Stimulated activated memory B cell treated with anti-CD40 and anti-IgM and Interleukin-4, amounts not matched to agents 10 μg/mL and 1 μg/mL and 100 μg/mL, for 72 hours (primary cell): ENCODE data around the gene BRD4.

Source experiments
- ATAC-seq: fragments of 150-1000 bp; cut with Tn5 transposase; 2 replicates; pipeline ENCODE4 v1.10.0; 2021
- H3K27ac Mint-ChIP-seq: one replicate; pipeline ENCODE4 v1.8.0; 2022; ENCODE audit warnings: mild to moderate bottlenecking, mixed read lengths
- H3K27me3 Mint-ChIP-seq: one replicate; pipeline ENCODE4 v1.8.0; 2022; ENCODE audit warnings: mixed read lengths
- H3K36me3 Mint-ChIP-seq: one replicate; pipeline ENCODE4 v1.8.0; 2022; ENCODE audit warnings: mixed read lengths
- H3K4me1 Mint-ChIP-seq: one replicate; pipeline ENCODE4 v1.8.0; 2022; ENCODE audit warnings: mixed read lengths
- H3K4me3 Mint-ChIP-seq: one replicate; pipeline ENCODE4 v1.8.0; 2022; ENCODE audit warnings: mild to moderate bottlenecking, moderate library complexity, mixed read lengths
- H3K9me3 Mint-ChIP-seq: one replicate; pipeline ENCODE4 v1.8.0; 2022; ENCODE audit warnings: mixed read lengths

The BRD4 gene

DNA sequence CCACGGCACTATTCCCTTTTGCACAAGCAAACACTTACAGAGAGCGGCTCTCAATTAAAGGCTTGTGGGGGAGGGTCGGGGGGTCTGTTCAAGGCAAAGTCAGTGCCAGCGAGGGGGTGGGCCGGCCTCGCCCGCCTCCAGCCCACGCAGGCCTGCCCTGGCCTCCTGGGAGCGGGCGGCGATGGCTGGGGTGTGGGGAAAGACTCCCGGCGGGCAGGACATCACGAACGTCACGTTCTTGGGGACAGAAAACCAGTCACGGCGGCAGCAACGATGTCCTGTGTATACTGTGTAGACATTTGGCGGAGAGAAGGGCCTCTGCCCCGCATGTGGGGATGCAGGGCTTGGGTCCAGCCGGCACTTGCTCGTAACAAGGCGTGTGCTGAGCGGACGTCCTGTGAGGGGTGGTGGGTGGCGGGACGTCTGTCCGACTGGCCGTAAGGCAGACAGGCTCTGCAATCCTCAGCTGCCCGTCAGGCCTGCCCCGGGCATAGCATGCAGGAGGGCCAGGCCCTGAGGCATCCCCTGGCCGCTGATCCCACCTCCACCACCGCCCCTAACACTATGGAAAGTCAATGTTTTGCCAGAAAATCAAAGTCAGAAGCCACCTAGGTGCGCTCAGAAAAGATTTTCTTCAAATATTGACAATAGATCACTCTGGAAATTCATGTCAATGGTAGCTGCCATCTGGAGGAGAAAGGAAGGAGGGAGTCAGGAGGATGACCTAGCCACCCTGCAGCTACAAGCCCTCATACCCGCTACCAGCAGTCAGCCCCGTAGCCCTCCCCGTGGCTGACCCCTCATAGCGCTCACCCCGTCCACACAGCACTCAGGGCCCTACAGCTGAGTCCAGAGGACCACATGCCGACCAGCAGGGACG lies 94.3 kb downstream of the BRD4 start:
- Mint-ChIP-seq H3K4me3 (no peak overlapping the region), H3K4me1 (peaks cover 18% of the 10 kb centered on the region), H3K27me3 (peaks cover 8% of the 10 kb centered on the region), H3K9me3 (no peaks in the 10 kb centered on the region), H3K36me3 (peaks cover 74% of the 10 kb centered on the region), H3K27ac (no peak overlapping the region)
- ATAC-seq = no peak

DNA sequence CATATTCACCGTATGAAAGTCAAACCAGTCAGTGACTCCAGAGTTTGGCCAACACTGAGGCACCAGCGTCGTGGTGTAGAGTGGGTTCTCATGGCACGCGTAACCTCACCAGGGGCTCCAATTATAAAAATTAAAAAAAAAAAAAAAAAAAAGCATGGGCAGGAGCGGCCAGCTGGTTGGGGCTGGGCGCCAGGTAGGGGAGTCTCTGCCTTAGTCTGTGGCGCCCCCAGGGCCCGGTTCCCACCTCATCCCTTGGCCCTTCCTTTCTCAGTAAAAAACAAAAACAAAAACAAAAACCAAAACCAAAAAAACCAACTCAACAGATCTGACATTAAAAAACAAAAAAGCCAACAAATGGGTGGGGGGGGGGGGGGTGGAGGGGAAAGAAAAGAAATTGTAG lies 95.5 kb downstream of the BRD4 start:
- Mint-ChIP-seq H3K4me1 (peaks cover 29% of the 10 kb centered on the region), H3K9me3 (no peaks in the 10 kb centered on the region), H3K36me3 (peaks cover 69% of the 10 kb centered on the region), H3K27ac (no peak overlapping the region), H3K27me3 (peaks cover 19% of the 10 kb centered on the region), H3K4me3 (no peak overlapping the region)
- no peak for ATAC-seq

DNA sequence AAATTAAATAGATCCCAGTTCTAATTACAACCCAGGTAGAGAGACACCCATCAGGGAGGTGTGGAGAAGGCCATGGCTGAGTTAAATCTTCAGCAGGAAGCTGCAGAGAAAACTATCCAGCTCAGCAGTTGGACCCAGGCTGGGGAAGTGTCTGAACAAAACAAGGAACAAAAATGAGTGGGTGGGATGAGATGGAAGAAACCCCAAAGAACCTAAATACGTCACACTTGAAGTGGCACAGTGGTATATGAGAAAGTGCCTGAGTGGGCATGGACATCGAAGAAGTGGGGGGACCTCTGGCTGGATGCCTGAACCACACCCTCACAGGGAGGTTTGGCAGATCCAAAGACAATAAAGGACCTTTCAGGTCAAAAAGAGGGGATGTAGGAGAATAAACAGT lies 96.6 kb downstream of the BRD4 start:
- Mint-ChIP-seq H3K27ac (no peak overlapping the region), H3K4me1 (peaks cover 29% of the 10 kb centered on the region), H3K4me3 (no peak overlapping the region), H3K27me3 (peaks cover 25% of the 10 kb centered on the region), H3K9me3 (no peaks in the 10 kb centered on the region), H3K36me3 (peaks cover 60% of the 10 kb centered on the region)
- ATAC-seq = no peak

DNA sequence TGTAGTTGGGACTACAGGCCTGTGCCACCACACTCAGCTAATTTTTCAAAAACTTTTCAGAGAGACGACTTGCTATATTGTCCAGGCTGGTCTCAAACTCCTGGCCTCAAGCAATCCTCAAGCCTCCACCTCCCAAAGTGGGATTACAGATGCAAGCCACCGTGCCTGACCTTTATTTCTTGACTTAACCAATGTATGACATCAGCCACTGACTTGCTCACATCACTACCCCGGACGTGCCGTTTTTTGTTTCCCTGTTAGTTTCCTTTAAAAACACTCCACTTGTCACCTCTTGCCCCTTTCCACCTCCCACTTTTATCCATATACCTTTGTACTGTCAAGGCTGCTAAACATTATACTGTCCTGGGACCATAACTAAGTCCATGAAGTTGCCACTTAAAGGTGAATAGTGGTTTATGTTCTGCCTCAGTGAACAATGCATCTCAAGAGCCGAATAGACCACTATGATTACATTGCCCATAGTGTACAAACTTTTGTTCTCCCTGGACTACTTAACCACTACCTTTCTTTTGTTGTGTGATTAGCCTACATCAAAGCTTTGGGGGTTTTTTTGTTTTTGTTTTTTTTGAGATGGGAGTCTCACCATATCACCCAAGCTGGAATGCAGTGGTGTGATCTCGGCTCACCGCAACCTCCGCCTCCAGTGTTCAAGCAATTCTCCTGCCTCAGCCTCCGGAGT lies 97.8 kb downstream of the BRD4 start:
- Mint-ChIP-seq H3K9me3 (no peaks in the 10 kb centered on the region), H3K27me3 (peaks cover 29% of the 10 kb centered on the region), H3K36me3 (peaks cover 53% of the 10 kb centered on the region), H3K27ac (no peak overlapping the region), H3K4me3 (no peak overlapping the region), H3K4me1 (peaks cover 29% of the 10 kb centered on the region)
- ATAC-seq = no peak

DNA sequence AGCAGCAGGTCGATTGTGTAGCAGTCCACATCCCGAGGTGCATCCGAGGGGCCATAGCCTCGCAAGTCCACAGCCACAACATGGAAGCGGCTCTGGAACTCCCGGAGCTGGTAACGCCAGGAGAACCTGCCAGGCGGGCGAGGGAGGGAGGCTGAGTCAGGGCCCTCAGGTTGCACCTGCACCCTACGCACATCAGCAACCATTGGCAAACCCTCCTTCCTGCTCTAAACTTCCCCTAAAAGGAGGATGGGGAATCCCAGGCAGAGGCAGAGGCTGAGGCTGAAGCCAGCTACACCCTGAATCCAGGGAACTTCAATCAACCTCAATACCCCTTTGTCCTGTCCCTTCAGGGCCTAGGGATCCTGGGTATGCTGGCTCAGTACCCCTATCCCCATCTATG lies 101.1 kb downstream of the BRD4 start:
- H3K4me3 Mint-ChIP-seq = no peak overlapping the region
- ATAC-seq = no peak
- H3K9me3 Mint-ChIP-seq = no peaks in the 10 kb centered on the region
- peaks cover 29% of the 10 kb centered on the region for H3K27me3 Mint-ChIP-seq
- H3K4me1 Mint-ChIP-seq = peaks cover 29% of the 10 kb centered on the region
- H3K27ac Mint-ChIP-seq = no peak overlapping the region
- H3K36me3 Mint-ChIP-seq = peaks cover 22% of the 10 kb centered on the region

DNA sequence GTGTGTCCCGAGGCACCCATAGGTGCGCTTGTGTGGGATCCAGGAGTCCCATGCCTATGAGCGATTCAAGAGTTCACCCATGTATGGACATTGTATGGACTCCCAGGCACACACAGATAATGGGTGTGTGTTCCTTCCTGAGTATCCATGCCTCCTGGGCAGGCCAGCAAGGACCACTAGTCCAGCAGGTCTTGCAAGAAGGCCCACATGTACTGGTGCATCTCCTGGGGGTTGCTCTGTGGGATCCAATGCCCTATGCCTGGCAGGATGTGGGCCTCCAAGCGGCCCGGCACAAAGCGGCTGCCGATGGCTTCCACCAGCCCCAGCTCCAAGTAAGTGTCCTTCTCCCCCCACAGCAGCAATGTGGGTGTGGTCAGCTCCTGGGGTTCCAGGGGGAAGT lies 105.1 kb downstream of the BRD4 start:
- Mint-ChIP-seq H3K4me1 (peaks cover 25% of the 10 kb centered on the region), H3K4me3 (no peak overlapping the region), H3K27ac (no peak overlapping the region), H3K36me3 (no peaks in the 10 kb centered on the region), H3K9me3 (no peaks in the 10 kb centered on the region), H3K27me3 (peaks cover 49% of the 10 kb centered on the region)
- ATAC-seq = no peak

- Mint-ChIP-seq H3K27ac (no peak overlapping the region), H3K4me1 (peaks cover 21% of the 10 kb centered on the region), H3K9me3 (no peaks in the 10 kb centered on the region), H3K4me3 (no peak overlapping the region), H3K36me3 (no peaks in the 10 kb centered on the region), H3K27me3 (peaks cover 53% of the 10 kb centered on the region)
- ATAC-seq = no peak
These were observed 106.6 kb downstream of the BRD4 start for GRCh38 chr19:15225760-15226159.

GRCh38 chr19:15223649-15224361 lies 108.5 kb downstream of the BRD4 start:
- H3K36me3 Mint-ChIP-seq = no peaks in the 10 kb centered on the region
- peaks cover 21% of the 10 kb centered on the region for H3K4me1 Mint-ChIP-seq
- no peaks in the 10 kb centered on the region for H3K9me3 Mint-ChIP-seq
- peak overlapping the region; percentile 18 for H3K27ac Mint-ChIP-seq
- peaks cover 53% of the 10 kb centered on the region for H3K27me3 Mint-ChIP-seq
- H3K4me3 Mint-ChIP-seq = peak overlapping the region; percentile 78
- ATAC-seq = peak; percentile 58

DNA sequence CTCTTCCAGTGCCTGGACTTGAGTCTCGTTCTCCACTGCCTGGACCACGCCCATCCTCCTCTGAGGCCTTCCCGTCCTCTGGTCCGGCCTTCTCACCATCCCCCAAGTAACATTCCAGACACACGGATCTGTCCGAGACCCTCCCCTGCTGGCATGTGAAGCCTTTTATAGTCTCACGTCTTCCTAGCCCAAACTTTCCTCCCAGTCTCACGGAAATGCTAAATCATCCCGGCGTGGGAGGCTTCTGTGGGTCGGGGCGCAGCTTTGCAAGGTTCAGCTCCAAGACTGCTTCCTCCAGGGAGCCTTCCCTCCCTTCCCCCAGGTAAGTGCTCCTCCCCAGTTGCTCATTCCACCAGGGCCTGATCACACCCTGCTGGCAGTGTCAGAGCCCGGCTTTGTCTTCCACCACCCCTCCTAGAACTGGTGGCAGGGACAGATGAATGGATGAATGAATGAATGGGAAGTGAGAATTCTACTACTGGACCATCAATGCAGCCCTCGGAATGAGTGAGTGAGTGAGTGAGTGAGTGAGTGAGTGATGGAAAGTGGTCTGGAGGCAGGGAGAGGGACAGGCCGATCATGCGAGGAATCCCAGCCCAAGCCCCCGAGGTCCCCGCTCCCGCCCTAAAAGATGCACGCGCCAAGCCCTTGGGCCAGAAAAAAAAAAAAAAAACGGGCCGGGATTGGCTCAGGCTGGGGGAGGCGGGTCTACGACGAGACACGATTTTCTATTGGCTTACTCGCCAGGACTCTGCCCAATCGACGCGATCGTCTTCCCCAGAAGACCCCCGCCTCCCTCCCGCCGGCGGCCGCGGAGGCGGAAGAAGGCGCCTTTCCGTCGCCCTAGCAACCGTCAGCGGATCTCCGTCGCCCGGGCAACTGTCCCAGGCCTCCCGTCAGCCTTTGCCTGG lies 109.3 kb downstream of the BRD4 start:
- Mint-ChIP-seq H3K4me3 (peak overlapping the region; percentile 78), H3K27ac (peak overlapping the region; percentile 18), H3K36me3 (no peaks in the 10 kb centered on the region), H3K27me3 (peaks cover 53% of the 10 kb centered on the region), H3K4me1 (peaks cover 21% of the 10 kb centered on the region), H3K9me3 (no peaks in the 10 kb centered on the region)
- peak; percentile 93 for ATAC-seq

DNA sequence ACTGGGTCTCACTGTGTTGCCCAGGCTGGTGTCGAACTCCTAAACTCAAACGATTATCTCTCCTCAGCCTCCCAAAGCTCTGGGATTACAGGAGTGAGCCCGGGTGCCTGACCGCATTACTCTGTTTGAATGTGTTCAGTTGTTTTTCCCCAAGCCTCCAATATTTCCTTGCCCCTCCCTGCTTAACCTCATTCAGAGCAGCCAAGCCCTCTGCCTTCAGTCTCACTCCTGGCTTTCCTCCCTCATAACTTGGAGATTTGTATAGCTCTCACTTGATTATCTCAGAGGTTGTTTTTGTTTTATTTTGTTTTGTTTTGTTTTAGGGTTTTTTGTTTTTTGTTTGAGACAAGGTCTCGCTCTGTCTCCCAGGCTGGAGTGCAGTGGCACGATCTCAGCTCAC lies 111.5 kb downstream of the BRD4 start:
- Mint-ChIP-seq H3K27ac (no peak overlapping the region), H3K27me3 (peaks cover 53% of the 10 kb centered on the region), H3K9me3 (no peaks in the 10 kb centered on the region), H3K4me1 (peaks cover 21% of the 10 kb centered on the region), H3K4me3 (no peak overlapping the region), H3K36me3 (no peaks in the 10 kb centered on the region)
- no peak for ATAC-seq

DNA sequence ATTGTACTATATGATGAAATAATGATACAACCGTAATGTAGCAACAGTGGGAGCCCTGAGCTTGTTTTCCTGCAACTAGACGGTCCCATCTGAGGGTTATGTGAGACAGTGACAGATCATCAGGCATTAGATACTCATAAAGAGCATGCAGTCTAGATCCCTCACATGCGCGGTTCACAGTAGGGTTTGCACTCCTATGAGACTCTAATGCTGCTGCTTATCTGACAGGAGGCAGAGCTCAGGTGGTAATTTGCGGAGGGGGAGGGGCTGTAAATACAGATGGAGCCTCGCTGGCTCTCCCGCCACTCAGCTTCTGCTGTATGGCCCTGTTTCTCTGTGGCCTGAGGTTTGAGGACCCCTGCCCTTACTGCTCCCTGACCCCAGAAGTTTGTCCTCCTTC lies 113.8 kb downstream of the BRD4 start:
- Mint-ChIP-seq H3K27me3 (peaks cover 31% of the 10 kb centered on the region), H3K9me3 (no peaks in the 10 kb centered on the region), H3K27ac (no peak overlapping the region), H3K4me3 (no peak overlapping the region), H3K36me3 (no peaks in the 10 kb centered on the region), H3K4me1 (peaks cover 12% of the 10 kb centered on the region)
- no peak for ATAC-seq

- Mint-ChIP-seq H3K36me3 (no peaks in the 10 kb centered on the region), H3K9me3 (no peaks in the 10 kb centered on the region), H3K27ac (no peak overlapping the region), H3K4me3 (no peak overlapping the region), H3K27me3 (peaks cover 9% of the 10 kb centered on the region), H3K4me1 (no peaks in the 10 kb centered on the region)
- no peak for ATAC-seq
These were observed 116.0 kb downstream of the BRD4 start for GRCh38 chr19:15216363-15216762.

- Mint-ChIP-seq H3K9me3 (no peaks in the 10 kb centered on the region), H3K4me3 (no peak overlapping the region), H3K27ac (no peak overlapping the region), H3K4me1 (no peaks in the 10 kb centered on the region), H3K36me3 (no peaks in the 10 kb centered on the region), H3K27me3 (no peaks in the 10 kb centered on the region)
- ATAC-seq = no peak
These were observed 118.5 kb downstream of the BRD4 start for GRCh38 chr19:15213715-15214381.

DNA sequence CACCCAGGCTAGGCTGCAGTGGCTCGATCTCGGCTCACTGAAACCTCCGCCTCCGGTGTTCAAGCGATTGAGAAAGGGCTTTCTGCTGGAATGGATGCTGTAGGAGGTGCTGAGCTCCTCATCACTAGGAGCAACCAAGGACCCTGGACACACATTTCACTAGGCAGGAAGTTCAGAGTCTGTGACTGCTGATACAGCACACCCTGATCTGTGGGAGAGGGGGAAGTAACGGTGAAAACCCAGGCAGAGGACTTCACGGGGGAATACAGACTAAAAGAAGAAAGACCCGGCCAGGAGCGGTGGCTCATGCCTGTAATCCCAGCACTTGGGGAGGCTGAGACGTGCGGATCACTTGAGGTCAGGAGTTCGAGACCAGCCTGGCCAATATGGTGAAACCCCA lies 119.6 kb downstream of the BRD4 start:
- Mint-ChIP-seq H3K9me3 (no peaks in the 10 kb centered on the region), H3K4me3 (no peak overlapping the region), H3K4me1 (no peaks in the 10 kb centered on the region), H3K27ac (no peak overlapping the region), H3K27me3 (no peaks in the 10 kb centered on the region), H3K36me3 (no peaks in the 10 kb centered on the region)
- ATAC-seq = no peak
